ENCODE data around the gene RAD51B. TPM values are rescaled to one million over a fixed set of nuclear protein-coding genes. Genes with fewer than 3 reads are reported as not detected.

The RAD51B gene
- total and polyA plus RNA-seq, 4 donors = 2.5 to 95.0 (median 9.6) TPM

DNA sequence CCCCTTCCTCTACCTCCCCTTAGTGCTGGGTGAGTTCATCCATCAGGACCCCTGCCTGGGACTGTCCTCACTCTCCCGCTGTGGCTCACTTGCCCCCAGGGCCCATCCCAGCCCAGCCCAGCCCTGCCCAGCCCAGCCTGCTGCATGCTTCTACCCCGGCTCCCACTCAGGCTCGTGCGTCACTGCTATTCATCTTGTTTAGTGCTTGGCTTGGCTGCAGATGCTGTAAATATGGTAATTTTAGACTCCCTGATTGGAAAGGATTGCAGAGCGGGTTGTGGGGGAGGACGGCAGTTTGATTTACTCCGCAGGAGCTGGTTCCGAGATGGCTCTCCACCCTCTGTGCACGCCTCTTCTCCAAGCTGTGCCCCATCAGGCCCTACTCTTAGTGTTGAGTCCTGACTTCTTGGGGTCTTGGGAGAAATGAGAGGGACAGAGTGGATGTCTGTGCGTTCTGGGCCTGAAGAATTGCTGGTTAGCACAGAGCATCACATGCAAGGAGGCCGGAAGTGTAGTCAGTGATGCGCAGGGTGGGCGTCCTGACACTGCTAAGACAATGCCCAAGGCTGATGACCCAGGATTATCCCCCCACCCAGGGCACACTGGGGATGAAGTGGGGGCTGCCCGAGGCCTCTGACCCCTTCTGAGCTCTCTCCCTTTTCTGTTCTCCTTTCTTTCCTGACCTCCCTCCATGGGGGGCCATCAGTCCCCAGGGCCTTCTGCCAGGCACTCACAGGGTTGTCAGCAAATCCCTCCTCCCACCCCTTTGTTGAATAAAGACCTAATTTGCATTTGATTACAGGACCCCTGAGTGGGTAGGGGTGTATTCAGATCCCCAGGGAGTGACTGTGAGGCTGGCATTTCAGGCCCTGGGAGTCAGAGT is 728.9 kb downstream of the RAD51B start:
- peaks cover 19 to 53% (median 37%) of the 10 kb centered on the region in 5 donors for H3K4me1 ChIP-seq (ENCODE audit: control insufficient read depth in 5 of 5, insufficient read depth in 5 of 5, low read length in 5 of 5)
- H3K4me3 ChIP-seq = no peak overlapping the region
- no peaks in the 10 kb centered on the region for H3K36me3 ChIP-seq (ENCODE audit: control insufficient read depth in 4 of 4, insufficient read depth in 4 of 4, low read length in 4 of 4)
- no peaks in the 10 kb centered on the region for H3K27me3 ChIP-seq (ENCODE audit: control insufficient read depth in 3 of 3, insufficient read depth in 3 of 3, low read length in 2 of 3)
- peak overlapping the region in 1 of 2 donors; percentile 51 for H3K9ac ChIP-seq (ENCODE audit: insufficient read depth in 1 of 2, low read length in 2 of 2)
- DNase-seq (peak; percentile 88 to 95 (median 93)), ATAC-seq (ENCODE audit: insufficient read depth, low FRiP score) (peak; percentile 64)
- peak overlapping the region; percentile 82 to 98 for H3K27ac ChIP-seq (ENCODE audit: low read depth in 1 of 2, low read length in 1 of 2)
- WGBS, 2 donors = 75 to 89% methylated on average over 14 of the region's 14 CpGs
- TF ChIP-seq, protein P1, sequence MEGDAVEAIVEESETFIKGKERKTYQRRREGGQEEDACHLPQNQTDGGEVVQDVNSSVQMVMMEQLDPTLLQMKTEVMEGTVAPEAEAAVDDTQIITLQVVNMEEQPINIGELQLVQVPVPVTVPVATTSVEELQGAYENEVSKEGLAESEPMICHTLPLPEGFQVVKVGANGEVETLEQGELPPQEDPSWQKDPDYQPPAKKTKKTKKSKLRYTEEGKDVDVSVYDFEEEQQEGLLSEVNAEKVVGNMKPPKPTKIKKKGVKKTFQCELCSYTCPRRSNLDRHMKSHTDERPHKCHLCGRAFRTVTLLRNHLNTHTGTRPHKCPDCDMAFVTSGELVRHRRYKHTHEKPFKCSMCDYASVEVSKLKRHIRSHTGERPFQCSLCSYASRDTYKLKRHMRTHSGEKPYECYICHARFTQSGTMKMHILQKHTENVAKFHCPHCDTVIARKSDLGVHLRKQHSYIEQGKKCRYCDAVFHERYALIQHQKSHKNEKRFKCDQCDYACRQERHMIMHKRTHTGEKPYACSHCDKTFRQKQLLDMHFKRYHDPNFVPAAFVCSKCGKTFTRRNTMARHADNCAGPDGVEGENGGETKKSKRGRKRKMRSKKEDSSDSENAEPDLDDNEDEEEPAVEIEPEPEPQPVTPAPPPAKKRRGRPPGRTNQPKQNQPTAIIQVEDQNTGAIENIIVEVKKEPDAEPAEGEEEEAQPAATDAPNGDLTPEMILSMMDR (IDR thresholded peaks at IDR 0.05; ENCODE audit: control extremely low read depth, extremely low read depth) = no peak
- no peaks in the 10 kb centered on the region for H3K9me3 ChIP-seq (ENCODE audit: control insufficient read depth in 4 of 4, insufficient read depth in 3 of 4, low read length in 3 of 4)

- Histone ChIP-seq H3K27ac (ENCODE audit: low read depth in 1 of 2, low read length in 1 of 2) (peak overlapping the region; percentile 46 to 49), H3K4me1 (ENCODE audit: control insufficient read depth in 5 of 5, insufficient read depth in 5 of 5, low read length in 5 of 5) (peaks cover 19 to 44% (median 31%) of the 10 kb centered on the region in 5 donors), H3K9ac (ENCODE audit: insufficient read depth in 1 of 2, low read length in 2 of 2) (no peak overlapping the region), H3K9me3 (ENCODE audit: control insufficient read depth in 4 of 4, insufficient read depth in 3 of 4, low read length in 3 of 4) (no peaks in the 10 kb centered on the region), H3K36me3 (ENCODE audit: control insufficient read depth in 4 of 4, insufficient read depth in 4 of 4, low read length in 4 of 4) (no peaks in the 10 kb centered on the region), H3K4me3 (no peak overlapping the region), H3K27me3 (ENCODE audit: control insufficient read depth in 3 of 3, insufficient read depth in 3 of 3, low read length in 2 of 3) (no peaks in the 10 kb centered on the region)
- DNase-seq (no peak), ATAC-seq (ENCODE audit: insufficient read depth, low FRiP score) (no peak)
- TF ChIP-seq, protein P1 (IDR thresholded peaks at IDR 0.05; ENCODE audit: control extremely low read depth, extremely low read depth) = no peak
- 66 to 73% methylated on average over 4 of the region's 4 CpGs for WGBS, 2 donors
Observed at GRCh38 chr14:68550338-68550715, 730.7 kb downstream of the RAD51B start.

GRCh38 chr14:68551045-68551683 is 731.6 kb downstream of the RAD51B start:
- DNase-seq (peak; percentile 43 to 62 (median 57)), ATAC-seq (ENCODE audit: insufficient read depth, low FRiP score) (no peak)
- Histone ChIP-seq H3K9me3 (ENCODE audit: control insufficient read depth in 4 of 4, insufficient read depth in 3 of 4, low read length in 3 of 4) (no peaks in the 10 kb centered on the region), H3K9ac (ENCODE audit: insufficient read depth in 1 of 2, low read length in 2 of 2) (no peak overlapping the region), H3K4me1 (ENCODE audit: control insufficient read depth in 5 of 5, insufficient read depth in 5 of 5, low read length in 5 of 5) (peaks cover 19 to 45% (median 31%) of the 10 kb centered on the region in 5 donors), H3K4me3 (no peak overlapping the region), H3K36me3 (ENCODE audit: control insufficient read depth in 4 of 4, insufficient read depth in 4 of 4, low read length in 4 of 4) (no peaks in the 10 kb centered on the region), H3K27me3 (ENCODE audit: control insufficient read depth in 3 of 3, insufficient read depth in 3 of 3, low read length in 2 of 3) (no peaks in the 10 kb centered on the region), H3K27ac (ENCODE audit: low read depth in 1 of 2, low read length in 1 of 2) (peak overlapping the region in 1 of 2 donors; percentile 67)
- TF ChIP-seq, protein P1 (IDR thresholded peaks at IDR 0.05; ENCODE audit: control extremely low read depth, extremely low read depth) = no peak
- 78 to 87% methylated on average over 7 of the region's 7 CpGs for WGBS, 2 donors
